ENCODE measurements around the gene ZNF845. TPM values are rescaled to one million over a fixed set of nuclear protein-coding genes. Genes with fewer than 3 reads are reported as not detected.

Gene ZNF845
- total and polyA plus RNA-seq, 2 donors (not counting 1 experiment from before 2014, with no cell fraction given), result 2.3 to 16.9 TPM

DNA sequence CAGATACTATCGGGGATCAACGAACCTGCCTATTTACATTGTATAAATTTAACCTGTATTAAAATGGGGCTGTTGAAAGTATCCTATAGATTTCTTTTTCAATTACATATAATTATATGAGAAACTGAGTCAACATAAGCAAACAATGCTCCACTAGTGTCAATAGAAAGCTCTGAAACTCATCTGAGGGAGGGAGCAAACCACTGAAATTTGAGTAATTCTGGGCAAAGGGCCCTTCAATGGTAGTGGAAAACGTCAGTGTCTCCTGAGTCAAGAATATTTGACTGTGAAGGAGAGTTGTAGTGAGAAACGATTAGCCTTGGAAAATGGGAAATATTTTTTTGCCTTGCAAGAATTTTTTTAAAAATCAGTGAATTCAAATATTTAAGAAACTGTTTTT is 48.5 kb upstream of the ZNF845 start:
- peaks cover 0 to 27% (median 0%) of the 10 kb centered on the region in 3 donors for H3K9me3 ChIP-seq (ENCODE audit: control extremely low read depth in 1 of 3, control insufficient read depth in 2 of 3, insufficient read depth in 1 of 3, low read length in 2 of 3)
- DNase-seq, result no peak
- Mint-ChIP-seq H3K27ac (no peak overlapping the region), H3K4me3 (no peak overlapping the region), H3K9me3 (ENCODE audit: insufficient read depth) (peaks cover 4% of the 10 kb centered on the region), H3K4me1 (no peaks in the 10 kb centered on the region), H3K27me3 (no peaks in the 10 kb centered on the region)
- no peak overlapping the region for H3K4me2 ChIP-seq (replicated peaks; ENCODE audit: low read depth, low read length, poor library complexity, severe bottlenecking)
- TF ChIP-seq, protein P1, sequence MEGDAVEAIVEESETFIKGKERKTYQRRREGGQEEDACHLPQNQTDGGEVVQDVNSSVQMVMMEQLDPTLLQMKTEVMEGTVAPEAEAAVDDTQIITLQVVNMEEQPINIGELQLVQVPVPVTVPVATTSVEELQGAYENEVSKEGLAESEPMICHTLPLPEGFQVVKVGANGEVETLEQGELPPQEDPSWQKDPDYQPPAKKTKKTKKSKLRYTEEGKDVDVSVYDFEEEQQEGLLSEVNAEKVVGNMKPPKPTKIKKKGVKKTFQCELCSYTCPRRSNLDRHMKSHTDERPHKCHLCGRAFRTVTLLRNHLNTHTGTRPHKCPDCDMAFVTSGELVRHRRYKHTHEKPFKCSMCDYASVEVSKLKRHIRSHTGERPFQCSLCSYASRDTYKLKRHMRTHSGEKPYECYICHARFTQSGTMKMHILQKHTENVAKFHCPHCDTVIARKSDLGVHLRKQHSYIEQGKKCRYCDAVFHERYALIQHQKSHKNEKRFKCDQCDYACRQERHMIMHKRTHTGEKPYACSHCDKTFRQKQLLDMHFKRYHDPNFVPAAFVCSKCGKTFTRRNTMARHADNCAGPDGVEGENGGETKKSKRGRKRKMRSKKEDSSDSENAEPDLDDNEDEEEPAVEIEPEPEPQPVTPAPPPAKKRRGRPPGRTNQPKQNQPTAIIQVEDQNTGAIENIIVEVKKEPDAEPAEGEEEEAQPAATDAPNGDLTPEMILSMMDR (IDR thresholded peaks at IDR 0.05), result no peak
- TF ChIP-seq EZH2 (IDR thresholded peaks at IDR 0.05; ENCODE audit: borderline replicate concordance, insufficient read depth, low read depth, low read length, poor library complexity, severe bottlenecking), result no peak
- H3K4me3 ChIP-seq (ENCODE audit: control extremely low read depth in 1 of 5, extremely low read depth in 1 of 5, insufficient read depth in 1 of 5, low read depth in 2 of 5, low read length in 4 of 5), result no peak overlapping the region
- H3K27ac ChIP-seq (ENCODE audit: low read length in 2 of 2), result no peak overlapping the region
- H3K4me1 ChIP-seq (ENCODE audit: control insufficient read depth in 2 of 2, insufficient read depth in 2 of 2, low read length in 2 of 2), result no peaks in the 10 kb centered on the region
- no peaks in the 10 kb centered on the region for H3K79me2 ChIP-seq (ENCODE audit: control insufficient read depth, insufficient read depth, low read length)
- H3K27me3 ChIP-seq (replicated peaks in 1 of 4; ENCODE audit: control extremely low read depth in 1 of 4, control insufficient read depth in 3 of 4, insufficient read depth in 4 of 4, low read length in 3 of 4), result no peaks in the 10 kb centered on the region
- ChIA-PET CTCF (no interaction called here), POLR2A (no interaction called here)
- H3K9ac ChIP-seq (ENCODE audit: low read length), result no peak overlapping the region
- intact Hi-C loops (cut with micrococcal nuclease), result no loop called here
- no peak for ATAC-seq (ENCODE audit: low read depth)
- no peaks in the 10 kb centered on the region for H3K36me3 ChIP-seq (replicated peaks in 1 of 2; ENCODE audit: control extremely low read depth in 1 of 2, control insufficient read depth in 1 of 2, extremely low read depth in 1 of 2, insufficient read depth in 2 of 2, low read length in 1 of 2)
- 20% methylated on average over 1 of the region's 4 CpGs for WGBS (ENCODE audit: insufficient coverage)
- H2AFZ ChIP-seq (ENCODE audit: insufficient read depth, low read depth, low read length, poor library complexity, severe bottlenecking), result no peak overlapping the region
- H4K20me1 ChIP-seq (ENCODE audit: control insufficient read depth, insufficient read depth, low read length, poor library complexity, severe bottlenecking), result no peaks in the 10 kb centered on the region

DNA sequence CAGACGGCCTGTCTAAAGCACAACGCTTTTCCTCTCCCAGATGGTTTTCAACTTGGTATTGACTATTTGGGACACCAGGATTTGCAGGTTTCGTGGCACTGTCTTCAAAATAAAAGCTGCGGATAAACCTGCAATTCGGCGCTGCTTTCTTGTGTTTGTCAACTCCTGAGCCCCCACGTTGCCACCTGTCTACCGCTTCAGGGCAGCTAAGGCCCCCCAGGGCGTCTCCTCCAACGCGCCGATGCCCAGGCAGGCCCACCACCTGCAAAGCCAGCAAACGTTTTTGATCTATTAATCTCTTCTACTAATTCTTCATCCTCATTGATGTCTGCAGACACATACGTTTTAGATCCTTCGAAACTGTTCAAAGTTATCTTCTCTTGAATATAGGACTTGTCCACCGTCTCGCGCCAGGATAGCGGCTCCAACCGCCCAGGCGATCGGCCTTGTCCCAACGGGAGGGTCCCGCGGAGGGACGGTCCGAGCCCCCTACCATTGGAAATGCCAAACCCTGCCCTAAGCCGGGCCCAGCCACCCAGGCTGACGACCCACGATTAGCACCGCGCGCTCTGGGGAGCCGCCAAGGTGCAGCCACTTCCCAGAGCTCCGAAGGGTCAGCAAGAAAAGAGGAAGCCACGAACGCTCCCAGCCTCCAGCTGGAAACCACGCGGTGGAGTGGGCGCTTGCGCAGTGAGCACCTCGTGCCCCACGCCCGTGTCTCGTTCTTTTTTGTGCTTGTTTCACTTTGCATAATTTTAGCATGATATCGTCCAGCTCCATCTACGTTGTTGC is 42.6 kb upstream of the ZNF845 start:
- Mint-ChIP-seq H3K4me3 (no peak overlapping the region), H3K27ac (no peak overlapping the region), H3K27me3 (no peaks in the 10 kb centered on the region), H3K4me1 (no peaks in the 10 kb centered on the region), H3K9me3 (ENCODE audit: insufficient read depth) (peaks cover 14% of the 10 kb centered on the region)
- Histone ChIP-seq H3K4me3 (ENCODE audit: control extremely low read depth in 1 of 5, extremely low read depth in 1 of 5, insufficient read depth in 1 of 5, low read depth in 2 of 5, low read length in 4 of 5) (no peak overlapping the region), H3K27me3 (replicated peaks in 1 of 4; ENCODE audit: control extremely low read depth in 1 of 4, control insufficient read depth in 3 of 4, insufficient read depth in 4 of 4, low read length in 3 of 4) (no peaks in the 10 kb centered on the region), H3K9me3 (ENCODE audit: control extremely low read depth in 1 of 3, control insufficient read depth in 2 of 3, insufficient read depth in 1 of 3, low read length in 2 of 3) (peaks cover 2 to 48% (median 26%) of the 10 kb centered on the region in 3 donors), H4K20me1 (ENCODE audit: control insufficient read depth, insufficient read depth, low read length, poor library complexity, severe bottlenecking) (no peaks in the 10 kb centered on the region), H3K27ac (ENCODE audit: low read length in 2 of 2) (no peak overlapping the region), H3K4me1 (ENCODE audit: control insufficient read depth in 2 of 2, insufficient read depth in 2 of 2, low read length in 2 of 2) (no peaks in the 10 kb centered on the region), H3K36me3 (replicated peaks in 1 of 2; ENCODE audit: control extremely low read depth in 1 of 2, control insufficient read depth in 1 of 2, extremely low read depth in 1 of 2, insufficient read depth in 2 of 2, low read length in 1 of 2) (no peaks in the 10 kb centered on the region), H3K9ac (ENCODE audit: low read length) (no peak overlapping the region), H3K79me2 (ENCODE audit: control insufficient read depth, insufficient read depth, low read length) (no peaks in the 10 kb centered on the region), H3K4me2 (replicated peaks; ENCODE audit: low read depth, low read length, poor library complexity, severe bottlenecking) (no peak overlapping the region), H2AFZ (ENCODE audit: insufficient read depth, low read depth, low read length, poor library complexity, severe bottlenecking) (no peak overlapping the region)
- no peak for DNase-seq
- TF ChIP-seq, protein P1 (IDR thresholded peaks at IDR 0.05), result no peak
- no peak for TF ChIP-seq EZH2 (IDR thresholded peaks at IDR 0.05; ENCODE audit: borderline replicate concordance, insufficient read depth, low read depth, low read length, poor library complexity, severe bottlenecking)
- ATAC-seq (ENCODE audit: low read depth), result no peak
- WGBS (ENCODE audit: insufficient coverage), result 91% methylated on average over 46 of the region's 47 CpGs
- ChIA-PET CTCF (no interaction called here), POLR2A (no interaction called here)
- intact Hi-C loops (cut with micrococcal nuclease), result no loop called here

All from B cell (primary cell).